Caki2 (cell line): ENCODE results near the gene TUBB4A. TPM values are rescaled to one million over a fixed set of nuclear protein-coding genes. Genes with fewer than 3 reads are reported as not detected.

Experiments
- DNase-seq: peaks from one replicate; pipeline ENCODE4 v3.0.0-alpha.2; 2015; ENCODE audit warnings: low read depth
- in situ Hi-C: cut with HindIII; loops from 2 replicates; pipeline ENCODE4 v1.10.0; 2016; ENCODE audit warnings: low sequenced_read_pairs, low pct_unique_long_range_greater_than_20kb, mixed read lengths
- total RNA-seq: library from RNA; depleted of rRNA; stranded (reverse); fragments of >200 nt; shearing (Covaris generic); gene quantifications from 2 replicates; pipeline ENCODE4 v1.2.3, GENCODE V29; 2014; ENCODE audit warnings: low replicate concordance

The TUBB4A gene
- total RNA-seq, 1 experiment from 2014 or later, result 0.41 TPM

GRCh38 chr19:6476896-6477431 is 25.1 kb downstream of the TUBB4A start:
- no peak for DNase-seq
- in situ Hi-C loops, result no loop called here

- DNase-seq, result peak; percentile 95
- in situ Hi-C loops, result no loop called here
Measured at GRCh38 chr19:6476155-6476895, 25.8 kb downstream of the TUBB4A start.

GRCh38 chr19:6475321-6476108 is 26.6 kb downstream of the TUBB4A start:
- in situ Hi-C loops, result no loop called here
- no peak for DNase-seq

- in situ Hi-C loops, result no loop called here
- no peak for DNase-seq
Measured at GRCh38 chr19:6473647-6474046, 28.5 kb downstream of the TUBB4A start.

- DNase-seq, result no peak
- in situ Hi-C loops, result no loop called here
Measured at GRCh38 chr19:6472713-6473112, 29.4 kb downstream of the TUBB4A start.

GRCh38 chr19:6471076-6471475 is 31.0 kb downstream of the TUBB4A start:
- in situ Hi-C loops, result no loop called here
- DNase-seq, result no peak

- in situ Hi-C loops, result no loop called here
Measured at GRCh38 chr19:6470173-6470572, 31.9 kb downstream of the TUBB4A start.

GRCh38 chr19:6467384-6467783 is 34.7 kb downstream of the TUBB4A start:
- no peak for DNase-seq
- in situ Hi-C loops, result no loop called here

More at GRCh38 chr19:6470173-6470572, 31.9 kb downstream of the TUBB4A start:
- DNase-seq, result no peak

GRCh38 chr19:6466526-6467248 is 35.4 kb downstream of the TUBB4A start:
- no peak for DNase-seq
- in situ Hi-C loops, result no loop called here

GRCh38 chr19:6465663-6466062 is 36.4 kb downstream of the TUBB4A start:
- in situ Hi-C loops, result no loop called here
- DNase-seq, result no peak

GRCh38 chr19:6465006-6465405 is 37.1 kb downstream of the TUBB4A start:
- DNase-seq, result no peak
- in situ Hi-C loops, result no loop called here

GRCh38 chr19:6464070-6464873 is 37.8 kb downstream of the TUBB4A start, which contains the start of gene CRB3:
Gene CRB3 (plus strand): TSS chr19:6464271. CDS start chr19:6464702, 431 bp downstream.
- DNase-seq, result peak; percentile 44
- in situ Hi-C loops, result no loop called here

GRCh38 chr19:6460099-6460884 is 41.8 kb downstream of the TUBB4A start:
- in situ Hi-C loops, result no loop called here
- peak; percentile 95 for DNase-seq

GRCh38 chr19:6459262-6460098 is 42.6 kb downstream of the TUBB4A start, which contains the start of gene SLC25A23:
Gene SLC25A23 (minus strand): TSS chr19:6459792. CDS start chr19:6459628, 164 bp downstream.
- no peak for DNase-seq
- in situ Hi-C loops, result no loop called here

- DNase-seq, result no peak
- in situ Hi-C loops, result no loop called here
Measured at GRCh38 chr19:6458695-6459261, 43.3 kb downstream of the TUBB4A start.
